ENCODE data around the gene RGL4. TPM values are rescaled to one million over a fixed set of nuclear protein-coding genes. Genes with fewer than 3 reads are reported as not detected.
"Not testable (repeated sequence)": the region's sequence is repeated elsewhere in the genome, so short reads cannot be mapped to it uniquely, and the experiment has no call there.

RGL4 gene, protein sequence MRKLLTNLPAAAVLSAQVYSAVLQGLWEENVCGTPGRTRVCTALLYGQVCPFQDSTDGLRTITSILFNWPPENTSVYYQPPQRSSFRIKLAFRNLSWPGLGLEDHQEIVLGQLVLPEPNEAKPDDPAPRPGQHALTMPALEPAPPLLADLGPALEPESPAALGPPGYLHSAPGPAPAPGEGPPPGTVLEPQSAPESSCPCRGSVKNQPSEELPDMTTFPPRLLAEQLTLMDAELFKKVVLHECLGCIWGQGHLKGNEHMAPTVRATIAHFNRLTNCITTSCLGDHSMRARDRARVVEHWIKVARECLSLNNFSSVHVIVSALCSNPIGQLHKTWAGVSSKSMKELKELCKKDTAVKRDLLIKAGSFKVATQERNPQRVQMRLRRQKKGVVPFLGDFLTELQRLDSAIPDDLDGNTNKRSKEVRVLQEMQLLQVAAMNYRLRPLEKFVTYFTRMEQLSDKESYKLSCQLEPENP
- not detected in 2 replicates for total RNA-seq (2014; rRNA removed; shearing (Covaris generic))

DNA sequence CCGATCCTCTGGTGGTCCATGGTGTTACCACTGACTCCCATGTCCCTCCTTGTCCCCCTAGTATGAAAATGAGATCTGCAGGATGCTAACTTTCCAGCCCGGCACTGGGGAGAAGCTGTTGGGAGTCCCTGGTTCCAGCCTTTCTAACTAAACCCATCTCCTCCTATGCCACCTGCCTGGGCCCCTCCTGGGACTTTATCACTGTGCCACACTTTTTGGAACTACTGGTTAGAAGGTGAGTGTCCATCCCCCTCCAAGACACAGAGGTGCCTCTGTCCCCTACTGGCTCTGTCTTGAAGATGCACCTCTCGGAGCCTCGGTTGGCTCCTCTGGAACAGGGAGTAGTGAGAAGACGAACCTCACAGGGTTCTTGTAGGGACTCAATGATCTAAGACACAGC is at the start of gene RGL4:
TSS of gene RGL4 (plus strand) at position 301 of the 400 bp plus-strand sequence. CDS start 1,018 bp downstream, outside the sequence.
- no peak for DNase-seq (ENCODE audit: low read depth)

DNA sequence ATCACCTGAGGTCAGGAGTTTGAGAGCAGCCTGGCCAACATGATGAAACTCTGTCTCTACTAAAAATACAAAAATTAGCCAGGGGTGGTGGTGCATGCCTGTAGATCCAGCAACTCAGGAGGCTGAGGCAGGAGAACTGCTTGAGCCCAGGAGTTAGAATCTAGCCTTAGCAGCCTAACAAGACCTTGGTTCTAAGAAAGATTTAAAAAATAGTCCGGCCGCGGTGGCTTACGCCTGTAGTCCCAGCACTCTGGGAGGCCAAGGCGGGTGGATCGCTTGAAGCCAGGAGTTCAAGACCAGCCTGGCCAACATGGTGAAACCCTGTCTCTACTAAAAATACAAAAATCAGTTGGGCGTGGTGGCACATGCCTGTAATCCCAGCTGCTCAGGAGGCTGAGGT is 44.3 kb upstream of the RGL4 start:
- not testable (repeated sequence) for DNase-seq (ENCODE audit: low read depth)

DNA sequence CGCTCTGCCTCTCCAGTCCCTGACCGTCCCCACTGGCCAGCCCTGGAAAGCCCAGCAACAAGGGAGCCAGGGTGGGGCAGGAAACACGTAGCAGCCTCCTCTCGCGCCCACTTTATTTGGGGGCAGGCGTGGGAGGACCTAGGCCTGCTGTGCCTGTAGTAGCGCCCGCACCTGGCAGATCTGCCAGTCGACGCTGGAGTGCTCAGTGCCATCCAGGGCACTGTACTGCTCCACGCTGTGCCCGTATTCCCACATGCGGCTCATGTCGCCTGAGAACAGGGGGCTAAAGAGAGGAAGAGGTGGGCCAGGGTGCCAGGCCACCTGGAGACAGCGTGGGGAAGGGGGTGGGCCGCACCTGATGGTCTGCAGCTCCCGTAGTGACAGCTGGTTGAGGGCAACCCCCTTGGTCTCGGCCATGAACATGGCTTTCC is 41.7 kb upstream of the RGL4 start:
- DNase-seq (ENCODE audit: low read depth) = no peak

DNA sequence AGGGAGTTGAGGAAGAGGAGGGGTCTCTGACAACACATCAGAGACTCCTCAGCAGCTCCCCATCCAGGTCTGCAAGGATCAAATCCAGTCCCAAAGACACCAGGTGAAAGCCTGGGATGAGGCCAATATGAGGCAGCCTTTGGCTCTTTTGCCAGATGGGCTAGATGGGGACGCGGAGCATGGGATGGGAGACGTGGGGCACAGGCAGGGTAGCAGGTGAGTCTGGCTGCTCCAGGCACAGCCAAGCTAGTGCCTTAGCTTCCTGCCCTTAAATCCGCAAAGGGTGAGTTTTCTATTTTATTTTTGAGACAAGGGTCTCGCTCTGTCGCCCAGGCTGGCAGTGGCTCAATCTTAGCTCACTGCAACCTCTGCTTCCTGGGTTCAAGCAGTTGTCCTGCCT is 39.1 kb upstream of the RGL4 start:
- no peak for DNase-seq (ENCODE audit: low read depth)

DNA sequence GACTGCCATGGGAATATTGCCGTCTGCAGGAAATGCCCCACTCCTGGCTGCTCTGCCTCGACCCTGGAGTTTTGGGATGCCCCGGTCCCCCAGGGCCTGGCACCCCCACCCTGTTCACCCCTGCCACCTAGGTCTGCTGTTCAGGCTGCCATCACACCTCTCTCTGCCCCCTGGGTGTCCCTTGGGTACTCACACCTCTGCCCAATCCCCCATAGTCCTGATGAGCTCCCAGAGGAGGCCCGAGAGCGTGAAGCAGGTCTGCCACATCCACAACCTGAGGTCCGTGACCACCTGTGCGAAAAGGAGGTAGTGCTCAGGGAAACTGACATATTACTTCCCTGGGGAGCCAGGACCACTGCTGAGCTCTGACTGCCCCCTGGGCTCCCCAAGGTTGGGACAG is 38.5 kb upstream of the RGL4 start:
- no peak for DNase-seq (ENCODE audit: low read depth)

DNA sequence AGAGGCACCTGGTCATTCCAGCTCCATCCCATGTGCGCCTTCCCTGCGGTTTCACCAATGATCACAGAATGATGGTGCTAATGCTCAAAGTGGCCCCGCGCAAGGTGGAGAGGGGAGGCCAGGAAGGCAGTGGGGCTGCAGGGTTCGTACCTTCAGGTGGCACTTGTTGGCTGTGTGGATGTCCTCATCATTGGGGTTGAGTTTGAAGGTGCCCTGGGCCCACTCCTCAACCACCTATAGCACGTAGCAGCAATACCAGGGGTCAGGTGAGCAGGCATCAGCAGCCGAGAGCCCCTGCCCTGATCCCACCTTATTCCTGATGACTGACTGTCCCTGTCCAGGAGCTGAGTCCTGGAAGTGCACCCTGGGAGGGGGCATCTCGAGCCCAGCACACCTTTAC is 38.1 kb upstream of the RGL4 start:
- DNase-seq (ENCODE audit: low read depth) = no peak

DNA sequence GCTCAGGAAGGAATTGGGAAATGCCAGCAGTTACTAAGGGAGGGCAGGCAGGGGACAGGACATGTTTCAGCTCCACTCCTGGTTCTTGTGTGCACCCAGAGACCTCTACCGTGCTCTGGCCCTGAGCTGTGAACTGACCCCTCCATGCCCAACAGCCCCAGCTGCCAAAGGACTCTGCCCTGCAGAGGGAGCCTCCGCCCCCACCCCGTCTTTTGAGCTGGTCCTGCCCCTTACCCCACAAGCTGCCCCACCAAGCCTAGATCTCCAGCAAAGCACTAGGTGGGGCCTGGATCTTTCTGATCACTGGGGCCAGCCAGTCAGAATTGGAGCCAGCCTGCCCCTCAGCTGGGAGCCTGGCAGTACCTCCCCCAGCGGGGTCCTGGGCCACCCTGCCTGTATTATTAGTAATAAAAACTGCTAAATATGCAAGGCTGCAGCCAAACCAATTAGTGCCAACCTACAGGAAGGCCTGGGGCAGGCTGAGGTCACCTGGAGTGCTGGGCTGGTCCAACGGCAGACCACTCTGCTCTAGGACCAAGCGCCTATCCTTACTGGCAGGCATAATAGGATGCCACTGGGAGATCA is 34.8 kb upstream of the RGL4 start:
- no peak for DNase-seq (ENCODE audit: low read depth)

DNA sequence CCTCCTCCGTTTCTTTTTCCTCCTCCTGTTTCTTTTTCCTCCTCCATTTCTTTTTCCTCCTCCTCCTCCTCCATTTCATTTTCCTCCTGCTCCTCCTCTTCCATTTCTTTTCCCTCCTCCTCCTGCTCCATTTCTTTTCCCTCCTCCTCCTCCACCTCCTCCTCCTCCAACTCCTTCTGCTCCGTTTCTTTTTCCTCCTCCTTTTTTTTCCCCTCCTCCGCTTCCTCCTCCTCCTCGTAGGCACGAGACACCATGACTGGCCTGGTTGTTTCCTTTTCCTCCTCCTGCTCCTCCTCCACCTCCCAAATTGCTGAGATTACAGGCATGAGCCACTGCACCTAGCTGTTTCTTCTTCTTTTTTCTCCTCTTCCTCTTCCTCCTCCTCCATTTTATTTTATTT is 33.1 kb upstream of the RGL4 start:
- no peak for DNase-seq (ENCODE audit: low read depth)

DNA sequence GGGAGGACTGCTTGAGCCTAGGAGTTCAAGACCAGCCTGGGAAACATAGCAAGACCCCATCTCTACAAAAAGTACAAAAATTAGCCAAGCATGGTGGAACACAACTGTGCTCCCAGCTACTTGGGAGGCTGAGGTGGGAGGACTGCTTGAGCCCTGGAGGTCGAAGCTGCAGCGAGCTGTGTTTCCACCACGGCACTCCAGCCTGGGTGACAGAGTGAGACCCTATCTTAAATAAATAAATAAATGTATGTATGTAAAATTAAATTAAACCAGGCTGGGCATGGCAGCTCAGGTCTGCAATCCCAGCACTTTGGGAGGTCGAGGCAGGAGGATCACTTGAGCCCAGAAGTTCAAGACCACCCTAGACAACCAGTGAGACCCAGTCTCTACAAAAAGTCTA is 30.4 kb upstream of the RGL4 start:
- not testable (repeated sequence) for DNase-seq (ENCODE audit: low read depth)

DNA sequence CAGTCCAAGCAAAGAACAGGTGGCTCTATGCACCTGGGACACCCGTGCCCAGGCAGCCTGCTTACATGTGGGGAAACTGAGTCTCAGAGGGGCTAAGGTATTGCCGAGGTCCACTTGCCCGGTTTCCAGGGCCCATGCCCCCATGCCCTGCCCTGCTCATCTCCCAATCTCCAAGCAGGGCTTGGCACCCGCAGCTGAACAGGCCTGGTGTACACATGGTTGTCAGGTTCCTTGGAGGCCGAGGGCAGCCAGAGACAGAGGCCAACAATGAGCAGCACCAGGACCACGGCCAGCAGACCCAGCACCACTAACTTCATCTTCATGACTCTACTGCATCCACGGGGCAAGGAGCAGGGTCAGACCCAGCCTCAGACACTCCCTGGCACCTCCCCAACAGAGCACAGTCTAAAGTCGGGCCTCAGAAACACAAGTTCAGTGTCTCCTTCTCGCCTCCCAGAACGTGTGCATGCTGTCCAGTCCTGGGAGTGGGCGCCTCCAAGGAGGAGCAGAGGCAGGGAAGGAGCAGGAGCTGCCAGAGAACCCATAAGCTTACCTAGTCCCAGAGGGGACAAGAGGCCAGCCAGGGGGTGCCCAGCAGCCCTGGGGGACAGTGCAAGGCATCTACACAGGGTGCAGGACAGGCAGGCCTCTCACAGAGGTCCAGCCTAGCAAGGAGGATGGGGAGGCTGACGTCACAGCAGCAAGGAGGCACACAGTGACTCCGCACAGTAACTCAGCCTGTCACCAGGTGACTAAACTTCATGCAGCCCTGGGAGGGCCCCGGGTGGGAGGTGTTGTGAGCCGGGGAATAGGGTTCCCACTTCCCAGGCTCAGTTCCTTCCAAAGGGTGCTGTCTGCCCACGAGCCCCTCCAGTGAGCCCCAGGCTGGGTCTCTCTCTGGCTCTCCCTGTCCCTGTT is 20.2 kb upstream of the RGL4 start:
- peak; percentile 34 for DNase-seq (ENCODE audit: low read depth)

DNA sequence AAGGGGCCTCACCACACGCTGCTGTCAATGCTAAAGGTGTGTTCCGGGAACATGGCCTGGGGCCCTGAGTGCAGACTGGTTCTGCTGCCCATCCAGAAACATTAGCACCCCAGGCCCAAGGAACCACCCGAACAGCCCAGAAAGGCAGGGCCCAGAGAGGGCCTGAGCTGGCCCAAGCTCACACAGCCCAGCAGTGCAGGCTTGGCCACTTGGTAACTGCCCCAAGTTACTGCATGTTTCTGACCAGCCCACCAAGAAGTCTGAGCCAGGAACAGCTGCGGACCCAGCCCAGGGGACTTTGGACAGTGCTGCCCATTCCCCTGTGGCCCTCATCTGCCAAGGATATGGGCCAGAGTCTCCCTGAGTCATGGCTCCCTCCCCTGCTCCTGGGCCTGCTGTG is 19.4 kb upstream of the RGL4 start:
- DNase-seq (ENCODE audit: low read depth) = not testable (repeated sequence)

DNA sequence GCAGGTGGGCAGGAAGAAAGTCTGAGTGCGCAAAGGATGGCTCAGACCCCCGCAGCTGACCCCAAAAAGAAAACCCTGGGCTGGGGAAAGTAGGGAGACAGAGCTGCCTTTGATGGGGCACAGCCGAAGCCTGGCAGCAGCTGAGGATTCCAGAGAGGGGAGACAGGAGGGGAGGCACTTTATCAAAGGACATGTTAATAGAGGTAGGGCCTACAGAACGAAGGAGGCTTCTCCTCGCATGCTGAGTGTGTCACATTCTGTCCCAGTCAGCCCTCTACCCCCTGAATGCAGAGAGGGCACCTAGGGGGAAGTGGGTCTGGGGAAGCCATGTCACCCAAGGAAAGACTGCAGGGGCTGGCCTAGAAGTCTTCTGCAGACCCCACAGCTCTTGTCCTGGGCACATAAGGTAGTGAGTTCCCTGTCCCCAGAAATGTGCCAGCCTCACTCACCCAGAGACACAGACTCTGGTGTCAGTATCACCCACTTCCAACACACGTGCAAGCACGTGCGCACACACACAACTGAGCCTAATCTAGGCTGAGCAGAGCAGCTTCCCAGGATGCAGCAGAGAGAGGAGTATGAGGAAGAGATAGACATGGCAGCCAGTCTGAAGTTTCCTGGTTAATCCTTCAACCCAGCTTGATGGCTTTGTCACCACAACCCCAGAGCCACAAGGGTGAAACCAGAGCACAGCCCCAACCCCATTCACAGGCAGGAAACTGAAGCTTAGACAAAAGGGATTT is 18.3 kb upstream of the RGL4 start:
- DNase-seq (ENCODE audit: low read depth) = not testable (repeated sequence)

DNA sequence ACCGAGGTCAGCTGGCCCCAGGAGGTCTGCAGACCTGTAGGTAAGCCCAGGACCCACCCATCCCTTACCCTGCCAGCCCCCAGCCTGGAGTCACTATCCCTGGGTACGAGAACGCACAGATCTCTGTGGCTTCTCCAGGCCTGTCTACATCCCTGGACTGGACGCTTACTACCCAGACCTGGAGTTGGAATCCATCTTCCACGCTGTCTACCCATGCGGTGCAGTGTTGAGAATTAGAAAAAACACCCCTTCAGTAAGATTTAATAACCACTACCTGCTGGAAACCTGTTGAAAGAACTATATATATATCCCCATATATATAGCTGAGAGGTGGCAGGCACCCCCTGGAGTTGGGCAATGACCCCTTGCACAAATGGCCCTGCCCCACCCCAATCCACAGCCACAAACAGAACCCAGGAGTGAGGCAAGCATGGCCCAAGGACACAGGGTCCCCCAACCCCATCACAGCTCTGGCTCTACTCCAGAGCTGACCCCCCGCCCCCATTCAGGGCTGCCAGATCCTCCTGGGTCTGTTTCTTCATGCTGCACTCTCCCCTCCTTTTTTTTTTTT is 17.7 kb upstream of the RGL4 start:
- no peak for DNase-seq (ENCODE audit: low read depth)

DNA sequence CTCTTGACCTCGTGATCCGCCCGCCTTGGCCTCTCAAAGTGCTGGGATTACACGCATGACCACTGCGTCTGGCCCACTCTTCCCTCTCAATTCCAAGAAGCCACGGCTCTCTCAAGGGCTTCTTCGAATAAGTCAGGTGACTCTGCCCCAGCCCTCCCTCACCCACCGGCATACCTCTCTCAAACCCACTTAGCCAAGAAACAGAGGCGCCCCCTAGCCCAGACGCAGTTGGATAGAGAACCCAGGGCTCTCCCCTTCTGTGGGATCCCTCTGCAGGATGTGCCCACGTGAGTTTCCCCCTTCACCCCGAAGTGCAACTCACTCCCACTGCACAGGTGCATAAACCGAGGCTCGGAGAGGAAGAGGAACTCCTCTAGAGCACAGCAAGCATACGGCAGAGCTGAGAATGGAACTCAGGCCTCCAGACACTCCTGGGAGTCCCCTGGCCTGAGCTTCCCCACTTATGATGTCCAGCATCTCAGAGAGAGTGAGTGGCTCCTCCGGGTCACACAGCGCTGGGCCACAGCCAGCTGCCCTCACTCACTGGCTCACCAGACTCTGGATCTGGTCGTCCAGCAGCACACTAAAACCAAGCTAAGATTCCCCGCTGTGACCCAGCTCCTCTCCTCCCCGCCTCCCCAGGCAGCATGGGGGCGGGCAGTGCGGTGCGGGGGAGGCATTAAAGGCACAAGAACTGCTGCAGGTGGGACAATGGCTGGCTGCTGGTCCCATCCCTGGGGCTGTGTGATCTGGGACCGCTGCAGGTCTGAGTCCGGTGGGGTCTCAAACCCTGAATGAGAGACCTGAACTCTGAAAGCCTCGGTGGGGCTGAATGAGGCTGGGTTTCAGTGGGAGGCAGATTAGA is 16.8 kb upstream of the RGL4 start:
- no peak for DNase-seq (ENCODE audit: low read depth)

DNA sequence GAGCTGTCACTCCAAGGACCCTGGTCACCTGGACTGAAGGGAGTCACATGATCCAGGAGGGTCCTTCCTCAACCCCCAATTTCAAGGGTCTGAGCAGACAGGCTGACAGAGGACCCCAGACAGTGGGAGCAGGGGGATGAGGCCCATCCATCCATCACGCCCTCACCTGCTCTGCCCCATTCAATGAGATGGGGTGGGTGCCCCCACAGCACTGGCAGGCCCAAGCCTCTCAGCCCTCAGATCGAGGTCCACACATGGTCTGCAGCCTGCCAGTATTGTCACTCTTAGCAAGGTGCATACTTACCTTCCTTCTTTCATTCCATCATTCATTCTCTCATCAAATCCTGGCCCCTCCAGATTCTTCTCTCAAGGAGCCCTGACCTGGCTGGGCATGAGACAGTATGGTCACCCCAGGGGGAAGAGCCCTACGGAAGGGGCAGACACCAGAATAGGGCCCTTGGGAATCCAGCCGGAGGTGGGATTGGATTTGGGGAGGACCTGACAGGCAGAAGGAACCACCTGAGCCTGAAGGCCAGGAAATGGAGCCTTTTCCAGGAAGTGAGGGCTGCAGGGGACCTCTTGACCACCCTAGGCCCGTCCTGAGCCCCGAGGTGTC is 15.8 kb upstream of the RGL4 start:
- DNase-seq (ENCODE audit: low read depth) = not testable (repeated sequence)

DNA sequence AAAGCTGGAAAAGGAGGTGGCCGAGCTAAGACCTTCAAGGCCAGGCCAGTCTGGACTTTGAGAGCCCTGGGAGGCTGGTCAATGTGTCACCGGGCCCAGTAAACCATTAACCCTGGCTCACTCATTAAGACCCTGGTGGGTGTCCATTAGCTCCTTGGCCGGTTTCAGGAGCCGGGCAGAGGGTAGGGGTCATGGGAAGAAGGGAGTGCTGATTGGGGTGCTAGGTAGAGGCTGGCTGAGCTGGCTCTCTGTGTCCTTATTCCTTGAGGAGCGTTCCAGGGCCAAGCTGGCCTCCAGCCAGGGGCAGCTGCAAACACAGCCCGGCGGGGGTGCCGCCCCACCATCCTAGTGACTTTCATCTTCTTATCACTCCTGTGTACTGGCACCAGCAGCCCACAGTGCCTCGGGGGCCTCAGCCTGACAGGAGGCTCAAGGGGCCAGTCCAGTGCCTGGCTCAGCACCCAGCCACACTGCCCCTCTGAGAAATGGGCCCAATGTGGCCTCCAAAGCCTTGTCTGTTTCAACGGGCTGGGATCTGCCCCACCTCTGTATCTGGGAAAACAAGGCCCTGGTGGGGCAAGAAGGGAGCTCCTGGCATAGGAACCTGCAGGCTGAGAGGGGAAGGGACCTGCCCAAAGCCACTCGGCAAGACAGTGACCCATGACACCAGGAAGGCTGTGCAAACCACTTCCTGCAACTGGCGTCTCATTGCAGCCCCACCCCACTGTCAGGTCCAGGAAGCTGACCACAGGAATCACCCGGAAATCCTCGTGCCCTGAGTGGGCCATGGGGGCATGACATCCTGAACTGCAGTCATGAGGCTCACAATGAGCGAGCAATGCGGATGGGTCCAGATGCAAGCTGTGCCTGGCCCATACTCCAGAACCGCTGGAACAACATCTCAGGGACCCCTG is 15.1 kb upstream of the RGL4 start:
- peak; percentile 37 for DNase-seq (ENCODE audit: low read depth)

DNA sequence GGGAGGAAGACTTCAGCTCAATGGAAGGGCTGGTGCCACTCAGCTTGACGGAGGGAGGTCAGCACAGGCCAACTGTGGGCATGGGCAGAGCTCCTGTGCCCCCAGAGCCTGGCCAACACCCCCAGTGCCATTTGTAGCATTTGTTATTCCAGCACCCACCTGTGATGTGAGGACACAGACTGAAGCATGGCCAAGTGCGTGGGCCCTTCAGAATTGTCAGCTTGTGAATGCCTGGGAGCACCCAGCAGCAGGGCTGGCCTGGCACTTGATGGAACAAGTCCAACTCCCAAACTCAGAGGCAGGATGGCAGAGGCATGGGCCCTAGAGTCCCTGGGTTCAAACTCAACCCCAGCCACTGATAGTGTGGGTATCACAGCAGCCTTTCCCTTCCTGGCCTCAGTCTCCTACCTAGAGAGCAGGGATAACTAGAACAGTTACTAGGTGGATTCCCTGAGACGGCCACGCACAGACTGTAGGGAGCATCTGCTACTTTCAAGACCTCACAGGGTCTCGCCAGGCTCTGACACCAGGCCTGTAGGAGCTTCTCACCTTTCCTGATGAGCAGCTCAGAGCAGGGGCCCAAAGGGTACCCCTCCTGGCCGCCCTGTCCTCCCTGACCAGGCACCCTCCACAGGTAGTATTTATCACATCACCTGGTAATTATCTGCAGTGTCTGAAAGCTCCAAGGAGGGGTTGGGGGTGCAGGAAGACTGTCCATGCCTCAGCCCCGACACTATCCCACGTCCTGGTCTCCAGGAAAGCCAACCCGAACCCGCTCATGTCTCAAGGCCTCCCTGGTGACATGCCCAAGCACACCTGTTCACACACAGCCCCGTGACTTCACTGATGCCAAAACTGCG is 13.7 kb upstream of the RGL4 start:
- not testable (repeated sequence) for DNase-seq (ENCODE audit: low read depth)

DNA sequence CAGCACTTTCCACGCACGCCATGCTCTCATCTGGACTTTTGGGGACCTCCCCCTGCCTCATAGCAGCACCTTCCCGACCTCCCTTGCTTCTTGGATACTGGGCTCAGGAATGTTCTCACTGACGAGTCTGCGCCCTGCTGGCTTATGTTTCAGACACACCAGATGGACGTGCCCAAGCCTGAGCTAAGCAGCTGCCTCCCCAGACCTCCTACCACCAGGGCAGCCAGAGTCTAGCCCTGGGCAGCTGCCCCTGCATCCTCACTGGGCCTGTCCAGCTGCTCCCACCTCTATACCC is 13.2 kb upstream of the RGL4 start:
- no peak for DNase-seq (ENCODE audit: low read depth)

Measured in Daoy (cell line).